T47D (cell line): ENCODE measurements around the gene STAC.
"Not testable (repeated sequence)": the region's sequence is repeated elsewhere in the genome, so short reads cannot be mapped to it uniquely, and the experiment has no call there.

ENCODE experiments used
- DNase-seq, 2 experiments: peaks; one replicate each; pipeline versions ENCODE4 v3.0.0 to v3.0.0-alpha.2; 2011 to 2012; ENCODE audit warnings: low read depth in 1 of 2, low spot score in 1 of 2
- JUND ChIP-seq: IDR thresholded peaks from 2 replicates; pipeline ENCODE4 v1.6.1; 2012; ENCODE audit warnings: low read depth
- in situ Hi-C: cut with HindIII; loops from 2 replicates; pipeline ENCODE4 v1.10.0; 2016; ENCODE audit warnings: low sequenced_read_pairs, low pct_unique_long_range_greater_than_20kb

STAC gene

DNA sequence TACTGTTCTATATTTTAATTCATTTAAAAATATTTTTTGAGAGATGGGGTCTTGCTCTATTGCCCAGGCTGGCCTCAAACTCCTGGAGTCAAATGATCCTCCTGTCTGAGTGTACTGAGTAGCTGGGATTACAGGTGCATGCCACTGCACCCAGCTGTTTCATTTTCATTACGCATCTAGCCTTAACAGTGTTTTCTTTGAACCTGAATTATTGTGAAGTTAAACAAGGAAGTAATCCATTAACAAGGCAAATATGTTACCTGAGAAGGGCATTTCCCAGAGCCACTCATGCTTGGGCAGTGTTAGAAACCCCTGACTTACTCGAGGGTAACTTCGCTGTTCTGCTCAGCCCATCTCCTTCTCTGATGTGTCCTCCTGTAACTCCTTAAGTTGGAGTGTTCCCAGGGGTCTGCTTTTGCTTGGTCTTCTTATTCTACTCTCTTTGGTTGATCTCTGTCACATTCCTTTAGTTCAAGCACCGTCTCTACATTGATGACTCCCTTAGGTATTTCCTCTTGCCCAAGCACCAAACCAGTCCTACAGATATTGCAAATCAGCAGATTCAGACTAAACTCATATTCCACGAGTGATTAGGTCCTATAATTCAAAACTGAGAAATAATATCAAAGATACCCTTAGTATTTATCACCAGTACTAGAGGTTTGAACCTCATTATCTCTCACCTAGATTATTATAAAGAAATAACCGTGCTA, 107.9 kb downstream of the STAC start:
- DNase-seq: no peak
- in situ Hi-C loops: no loop called here
- no peak for TF ChIP-seq JUND

DNA sequence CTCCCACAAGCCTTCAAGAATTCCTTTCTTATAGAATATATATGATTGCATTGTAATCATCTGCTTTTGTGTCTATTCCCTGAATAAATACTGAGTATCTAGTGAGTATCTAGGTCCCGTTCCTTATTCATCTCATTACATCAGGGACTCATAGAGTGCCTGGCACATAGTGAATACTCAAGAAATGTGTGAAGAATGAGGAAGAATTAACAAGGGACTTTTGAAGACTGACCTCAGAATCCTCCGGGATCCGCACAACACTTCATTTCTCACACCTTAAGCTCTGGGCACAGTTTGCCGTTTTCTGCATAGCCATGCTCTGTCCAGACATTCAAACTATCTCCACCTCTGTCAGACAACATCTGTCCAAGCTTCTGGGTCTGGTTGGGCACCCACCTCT, 108.8 kb downstream of the STAC start:
- DNase-seq: no peak
- in situ Hi-C loops: no loop called here
- no peak for TF ChIP-seq JUND

DNA sequence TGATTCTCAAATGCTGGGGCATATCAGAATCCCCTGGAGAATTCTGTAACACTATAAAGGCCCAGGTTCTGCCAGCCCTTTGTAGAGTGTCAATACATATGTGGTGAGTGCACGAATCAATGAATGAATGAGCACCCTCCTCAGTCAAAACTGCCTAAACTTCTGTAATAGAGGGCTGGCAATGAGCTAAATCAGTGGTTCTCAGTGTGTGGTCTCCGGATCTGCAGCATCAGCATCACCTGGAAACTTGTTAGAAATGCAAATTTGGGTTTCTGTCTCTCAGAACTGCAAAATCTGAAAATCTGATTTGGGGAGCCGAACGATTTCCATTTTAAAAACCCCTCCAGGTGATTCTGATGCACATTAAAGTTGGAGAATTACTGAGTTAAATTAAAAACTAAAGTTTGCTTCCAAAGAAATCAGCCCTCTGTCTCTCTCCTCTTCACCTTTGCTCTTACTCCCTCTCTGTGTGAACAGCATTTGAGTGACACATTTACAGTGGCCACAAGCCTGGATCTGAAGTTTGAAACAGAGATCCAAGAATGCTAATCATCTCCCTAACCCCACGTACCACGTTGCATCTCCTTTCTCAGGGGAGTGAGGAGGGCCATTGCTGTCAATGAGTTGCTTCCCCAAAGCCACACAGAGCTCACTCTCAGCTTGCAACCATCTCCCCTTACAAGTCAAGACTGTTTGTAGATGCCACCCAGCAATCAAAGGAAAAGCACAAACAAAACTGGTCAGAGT, 109.5 kb downstream of the STAC start:
- DNase-seq: no peak
- in situ Hi-C loops: no loop called here
- TF ChIP-seq JUND: no peak

DNA sequence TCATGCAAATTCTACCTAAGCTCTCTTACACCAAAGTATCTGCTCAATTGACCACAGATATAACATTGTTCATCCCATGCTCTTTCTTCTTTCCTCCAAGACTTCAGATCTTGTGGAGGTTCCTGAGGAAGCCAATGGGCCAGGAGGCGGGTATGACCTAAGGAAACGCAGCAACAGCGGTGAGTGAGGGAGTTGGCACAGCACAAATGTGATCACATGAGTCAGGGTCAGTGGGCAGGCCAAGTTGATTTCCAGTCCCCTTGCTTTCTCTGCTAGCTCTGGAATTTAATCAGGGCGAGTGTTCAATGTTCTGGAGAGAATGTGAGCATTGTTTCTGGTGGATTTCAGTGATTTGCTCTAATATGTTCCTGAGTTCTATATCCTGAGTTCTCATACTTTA, 112.7 kb downstream of the STAC start:
- in situ Hi-C loops: no loop called here
- DNase-seq: no peak
- TF ChIP-seq JUND: no peak

DNA sequence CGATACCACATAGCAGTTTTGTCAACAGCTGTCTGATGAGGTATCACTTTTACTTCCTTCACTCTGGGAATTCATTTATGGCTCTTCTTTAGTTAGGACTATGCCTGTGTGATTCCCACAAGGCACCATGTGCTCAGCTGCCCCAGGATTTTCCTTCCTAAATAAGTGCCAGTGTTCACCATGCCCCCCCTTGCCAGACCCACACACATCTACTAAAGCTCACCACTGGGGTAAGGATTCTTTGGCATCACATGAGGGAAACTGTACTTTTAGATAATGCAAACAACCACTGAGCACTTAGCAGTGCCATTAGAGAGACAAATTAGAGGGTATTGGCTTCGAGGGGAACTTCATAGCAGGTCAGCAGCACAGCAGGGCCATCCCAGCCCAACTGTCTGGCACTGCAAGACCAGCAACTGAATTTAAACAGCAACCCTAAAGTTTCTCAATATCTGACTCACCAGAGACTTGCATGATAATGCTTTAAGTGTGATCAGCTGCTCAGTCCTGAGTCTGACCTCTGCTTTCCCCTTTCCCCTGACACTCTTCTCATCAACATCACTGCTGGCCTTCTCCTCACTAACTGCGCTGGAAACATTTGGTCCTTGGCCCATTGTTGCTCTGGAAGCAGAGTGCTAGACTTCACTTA, 114.3 kb downstream of the STAC start:
- no peak for DNase-seq
- in situ Hi-C loops: no loop called here

DNA sequence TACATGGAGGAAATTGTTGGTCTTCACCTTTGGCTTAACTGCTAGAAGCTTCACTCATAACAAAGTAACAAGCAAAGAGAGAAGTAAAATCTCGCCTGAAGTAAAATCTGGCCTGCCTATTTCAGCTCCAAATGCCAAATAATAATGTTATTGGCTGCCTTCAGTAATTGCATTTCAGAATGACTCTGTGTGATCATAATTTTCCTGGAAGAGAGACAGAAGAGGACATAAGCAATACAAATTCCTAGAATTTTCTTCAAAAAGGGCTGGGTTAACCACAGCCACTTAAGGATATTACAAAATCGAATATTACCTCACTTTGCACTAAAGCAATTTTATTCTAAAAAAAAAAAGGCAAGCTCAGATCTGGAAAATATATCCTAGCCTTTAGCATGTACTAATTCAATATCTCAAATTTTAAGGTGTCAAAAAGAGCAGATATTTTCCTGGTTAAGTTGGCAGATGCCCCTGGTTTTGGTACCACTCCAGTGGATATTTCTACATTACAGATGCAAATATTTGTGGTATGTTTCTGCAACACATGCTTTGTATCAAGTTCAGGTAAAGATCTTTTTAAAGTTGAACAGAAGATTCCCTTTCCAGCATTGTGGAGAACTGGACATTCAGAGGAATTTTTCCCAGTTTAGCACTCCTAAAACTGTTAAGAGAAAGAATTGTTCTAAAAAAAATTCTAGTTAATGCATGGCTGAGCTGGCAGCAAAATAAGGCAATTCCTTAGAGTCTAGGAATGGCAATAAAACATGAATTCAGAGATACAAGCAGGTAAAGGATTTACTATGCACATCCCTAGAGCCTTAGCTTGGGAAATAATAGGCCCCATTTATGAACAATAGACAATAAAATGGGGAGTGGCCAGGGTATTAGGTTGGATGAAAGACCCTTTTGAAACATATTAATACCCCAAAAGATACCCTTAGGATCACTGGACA, 116.7 kb downstream of the STAC start:
- in situ Hi-C loops: no loop called here
- no peak for TF ChIP-seq JUND
- DNase-seq: no peak

More for the DNA sequence above, 114.3 kb downstream of the STAC start:
- no peak for TF ChIP-seq JUND

DNA sequence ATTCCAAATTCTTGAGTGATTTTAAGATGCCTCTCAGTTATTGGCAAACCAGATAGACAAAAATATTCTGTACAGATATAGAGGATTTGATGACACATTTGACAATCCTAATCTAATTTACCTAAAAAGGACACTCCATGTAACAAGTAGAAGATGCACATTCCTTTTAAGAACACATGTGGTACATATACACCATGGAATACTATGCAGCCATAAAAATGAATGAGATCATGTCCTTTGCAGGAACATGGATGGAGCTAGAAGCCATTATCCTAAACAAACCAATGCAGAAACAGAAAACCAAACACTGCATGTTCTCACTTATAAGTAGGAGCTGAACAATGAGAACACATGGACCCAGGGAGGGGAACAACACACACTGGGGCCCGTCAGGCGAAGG, 119.7 kb downstream of the STAC start:
- DNase-seq, in situ Hi-C loops: not testable (repeated sequence)

DNA sequence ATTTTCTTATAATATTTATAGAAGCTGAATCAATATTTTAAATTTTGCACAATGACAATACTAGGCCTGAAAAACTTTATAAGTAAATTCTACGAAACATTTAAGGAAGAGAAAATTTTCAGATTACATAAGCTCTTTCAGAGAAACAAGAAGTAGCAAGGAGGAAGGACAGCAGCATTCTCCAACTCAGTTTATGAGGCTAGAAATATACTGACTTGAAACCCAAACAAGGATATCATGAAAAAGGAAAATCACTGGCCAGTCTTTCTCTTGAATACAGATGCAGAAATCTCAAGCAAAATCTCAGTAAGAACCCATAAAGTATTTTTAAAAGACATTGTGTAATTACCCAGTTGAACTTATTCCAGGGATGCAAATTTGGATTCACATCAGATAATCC, 121.3 kb downstream of the STAC start:
- no peak for DNase-seq
- no peak for TF ChIP-seq JUND
- in situ Hi-C loops: no loop called here

DNA sequence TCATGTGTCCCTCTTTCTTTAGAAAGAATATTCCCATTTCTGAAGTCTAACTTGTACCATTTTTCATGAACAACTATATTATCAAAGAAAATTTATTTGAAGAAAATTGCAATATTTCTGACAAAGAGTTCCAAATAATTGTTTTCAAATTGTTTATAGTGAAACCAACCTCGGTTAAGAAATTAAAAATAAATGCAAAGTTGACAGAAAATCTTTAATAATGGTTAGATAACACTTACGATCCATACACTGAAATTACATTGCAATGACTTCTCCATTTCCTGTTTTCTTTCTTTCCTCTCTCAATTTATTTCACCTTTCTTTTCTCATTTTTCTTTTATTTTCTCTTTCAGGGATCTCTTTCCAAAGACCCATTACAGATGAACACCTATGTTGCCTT, 125.1 kb downstream of the STAC start:
- TF ChIP-seq JUND: no peak
- in situ Hi-C loops: no loop called here

DNA sequence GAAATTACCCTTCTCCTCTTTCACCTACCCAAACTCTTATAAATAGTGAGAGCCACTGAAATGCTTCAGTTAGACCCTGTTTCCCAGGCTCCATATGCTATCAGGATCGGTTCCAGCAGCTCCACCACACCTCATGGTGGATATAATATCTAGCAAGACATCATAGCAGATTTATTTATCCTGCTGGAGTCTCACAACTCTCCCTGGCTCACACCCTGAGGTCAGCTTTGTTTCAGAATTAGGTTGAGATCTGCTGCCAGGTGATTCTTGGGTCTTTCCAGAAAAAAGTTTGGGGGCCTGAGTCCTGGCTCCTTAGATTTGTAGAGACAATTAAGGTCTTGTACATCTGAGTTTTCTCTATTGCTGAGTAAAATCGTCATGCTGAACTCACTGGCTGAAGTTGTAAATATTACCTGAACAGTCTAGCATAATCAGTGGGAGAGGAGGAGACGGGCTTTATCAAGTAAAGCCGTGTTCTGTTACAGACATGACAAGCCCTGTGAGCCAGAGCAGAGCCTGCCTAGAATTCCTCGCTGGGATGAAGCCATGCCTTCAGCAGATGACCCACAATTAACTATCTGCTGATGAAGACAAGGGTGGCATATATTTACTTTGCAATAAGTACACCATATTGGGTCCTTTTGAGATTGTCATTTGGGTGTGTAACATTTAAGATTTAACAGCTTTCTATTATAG, 131.6 kb downstream of the STAC start:
- no peak for TF ChIP-seq JUND
- in situ Hi-C loops: no loop called here
- DNase-seq: no peak

More for the DNA sequence above, 125.1 kb downstream of the STAC start:
- no peak for DNase-seq

DNA sequence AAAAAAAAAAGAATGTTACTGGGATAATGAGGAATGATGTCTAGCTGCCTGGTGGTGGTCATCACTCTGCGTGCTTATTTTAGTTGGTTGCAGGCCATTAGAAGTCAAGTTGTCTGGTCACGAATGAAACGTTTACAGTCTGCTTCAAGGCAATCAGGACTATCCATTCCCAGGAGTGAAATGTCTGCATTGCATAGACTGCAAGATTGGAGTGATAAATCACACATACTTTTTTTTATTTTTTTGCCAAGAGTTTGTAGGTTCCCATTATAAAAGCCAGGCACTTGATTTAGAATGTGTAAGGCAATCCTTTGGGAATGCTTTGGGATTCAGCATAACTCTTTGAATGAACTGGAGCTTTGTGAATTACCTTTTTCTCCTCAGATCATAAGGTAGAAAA, 132.3 kb downstream of the STAC start:
- in situ Hi-C loops: no loop called here
- no peak for DNase-seq
- no peak for TF ChIP-seq JUND

DNA sequence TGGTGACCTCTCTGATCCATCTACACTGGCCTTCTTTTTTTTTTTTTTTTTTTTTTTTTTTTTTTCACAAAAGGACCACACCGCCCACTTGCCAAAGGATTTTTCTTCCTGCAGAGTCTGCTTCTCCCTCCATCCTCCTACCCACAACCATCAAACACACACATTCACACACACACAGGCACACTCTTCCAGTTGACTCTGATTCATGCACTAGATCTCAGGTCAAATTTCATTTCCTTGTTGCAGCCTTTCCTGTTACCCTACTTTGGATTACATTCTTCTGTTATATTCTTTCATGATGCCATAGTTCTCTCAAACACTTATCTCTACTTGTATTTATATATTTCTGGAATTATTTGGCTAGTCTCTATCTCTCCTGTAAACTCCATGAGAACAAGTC, 133.9 kb downstream of the STAC start:
- in situ Hi-C loops: no loop called here
- DNase-seq: no peak
- no peak for TF ChIP-seq JUND
